GM12892 (cell line): ENCODE measurements around the gene KDM6A.

Experiments
- POLR2AphosphoS5 ChIP-seq: IDR thresholded peaks from 2 replicates; pipeline ENCODE4 v1.6.1; 2011; ENCODE audit warnings: low read depth, low read length, control low read depth
- TAF1 ChIP-seq: IDR thresholded peaks from 2 replicates; pipeline ENCODE4 v1.6.1; 2011; ENCODE audit warnings: low read depth, mild to moderate bottlenecking, control low read depth, low read length, borderline replicate concordance

DNA sequence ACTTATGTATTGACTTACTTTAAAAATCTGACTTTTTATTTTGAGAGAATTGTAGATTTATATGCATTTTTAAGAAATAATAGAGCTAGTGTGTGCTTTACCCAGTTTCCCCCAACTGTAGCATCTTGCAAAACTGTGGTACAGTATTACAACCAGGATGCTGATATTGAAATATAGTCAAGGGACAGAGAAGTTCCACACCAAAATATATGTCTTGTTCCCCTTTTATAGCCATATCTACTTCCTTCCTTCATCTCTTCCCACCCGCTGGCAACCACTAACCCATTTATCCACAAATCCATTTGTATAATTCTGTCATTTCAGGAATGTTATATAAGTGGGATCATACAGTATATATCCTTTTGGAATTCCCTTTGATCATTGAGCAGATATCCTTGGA lies 16.8 kb downstream of the KDM6A start:
- no peak for TF ChIP-seq TAF1
- no peak for TF ChIP-seq POLR2AphosphoS5
